ENCODE results near the gene ACVR2A. TPM values are rescaled to one million over a fixed set of nuclear protein-coding genes. Genes with fewer than 3 reads are reported as not detected.

The ACVR2A gene
- total RNA-seq, 1 experiment from 2014 or later, result 9.4 TPM

DNA sequence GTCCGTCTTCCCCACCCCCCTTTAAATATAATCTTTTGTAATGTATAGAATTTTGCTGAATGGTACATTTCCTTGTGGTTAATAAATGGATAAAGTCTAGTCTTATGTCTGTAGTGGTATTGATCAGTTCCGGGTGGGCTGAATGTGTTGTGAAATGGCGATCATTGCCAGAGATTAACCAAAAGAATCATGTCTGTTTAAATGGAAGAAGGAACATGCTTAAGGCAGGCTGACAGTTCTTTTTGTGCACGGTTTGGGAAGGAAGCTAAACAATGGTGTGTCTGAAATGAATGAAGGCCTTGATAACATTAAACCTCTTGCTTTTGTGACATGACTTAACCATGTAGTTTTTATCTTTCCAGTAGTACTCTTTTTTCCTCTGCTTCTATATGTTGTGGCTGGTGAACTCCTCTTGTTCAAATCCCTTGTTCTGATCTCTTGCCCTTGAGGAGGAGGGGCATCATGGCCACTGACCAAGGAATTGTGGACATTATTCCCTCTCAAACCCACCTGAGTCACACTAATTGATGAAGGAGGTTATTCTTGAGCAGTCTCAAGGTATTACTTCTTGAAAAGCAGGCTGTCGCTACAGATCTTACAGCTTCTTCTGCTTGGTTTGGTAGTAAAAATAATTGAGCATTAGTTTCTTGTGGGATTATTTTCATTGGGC lies 1.7 kb downstream of the ACVR2A start:
- Histone ChIP-seq H3K9ac (ENCODE audit: low read length) (no peak overlapping the region), H2AFZ (ENCODE audit: low read depth, low read length, poor library complexity, severe bottlenecking) (no peak overlapping the region)

More for the DNA sequence above, 1.7 kb downstream of the ACVR2A start:
- Histone ChIP-seq H3K4me2 (ENCODE audit: low read length) (peak overlapping the region; percentile 92), H3K9me2 (ENCODE audit: insufficient read depth) (no peaks in the 10 kb centered on the region), H3K79me2 (ENCODE audit: insufficient read depth, low read length) (peaks cover 60% of the 10 kb centered on the region), H3K4me1 (ENCODE audit: control insufficient read depth in 1 of 2, insufficient read depth in 2 of 2, low read length in 2 of 2) (peaks cover 6 to 23% of the 10 kb centered on the region in 2 experiments; a peak in 2 of 4 replicates), H3K36me3 (ENCODE audit: control insufficient read depth in 1 of 2, insufficient read depth in 2 of 2, low read length in 2 of 2) (no peaks in the 10 kb centered on the region), H3K27me3 (ENCODE audit: insufficient read depth, low read length) (no peaks in the 10 kb centered on the region), H3K4me3 (replicated peaks in 1 of 2; ENCODE audit: low read depth in 1 of 2, low read length in 2 of 2) (no peak overlapping the region), H4K20me1 (ENCODE audit: insufficient read depth) (no peaks in the 10 kb centered on the region), H3K27ac (ENCODE audit: low read depth, low read length) (no peak overlapping the region), H3K9me3 (ENCODE audit: control insufficient read depth in 1 of 2, insufficient read depth in 1 of 2, low read depth in 1 of 2, low read length in 2 of 2) (no peaks in the 10 kb centered on the region)
- BruUV-seq (replicated peaks), result no TSS peak
- ChIA-PET POLR2A (no interaction called here), CTCF (no interaction called here), RAD21 (ENCODE audit: low non-redundant PET in 1 of 2, low total read pairs in 2 of 2, uncharacterized antibody in 2 of 2, unreplicated experiment in 2 of 2) (no interaction called here)
- intact Hi-C loops (cut with micrococcal nuclease), result no loop called here
- DNase-seq (ENCODE audit: low read depth, low spot score), result no peak
- TF ChIP-seq, protein P1, sequence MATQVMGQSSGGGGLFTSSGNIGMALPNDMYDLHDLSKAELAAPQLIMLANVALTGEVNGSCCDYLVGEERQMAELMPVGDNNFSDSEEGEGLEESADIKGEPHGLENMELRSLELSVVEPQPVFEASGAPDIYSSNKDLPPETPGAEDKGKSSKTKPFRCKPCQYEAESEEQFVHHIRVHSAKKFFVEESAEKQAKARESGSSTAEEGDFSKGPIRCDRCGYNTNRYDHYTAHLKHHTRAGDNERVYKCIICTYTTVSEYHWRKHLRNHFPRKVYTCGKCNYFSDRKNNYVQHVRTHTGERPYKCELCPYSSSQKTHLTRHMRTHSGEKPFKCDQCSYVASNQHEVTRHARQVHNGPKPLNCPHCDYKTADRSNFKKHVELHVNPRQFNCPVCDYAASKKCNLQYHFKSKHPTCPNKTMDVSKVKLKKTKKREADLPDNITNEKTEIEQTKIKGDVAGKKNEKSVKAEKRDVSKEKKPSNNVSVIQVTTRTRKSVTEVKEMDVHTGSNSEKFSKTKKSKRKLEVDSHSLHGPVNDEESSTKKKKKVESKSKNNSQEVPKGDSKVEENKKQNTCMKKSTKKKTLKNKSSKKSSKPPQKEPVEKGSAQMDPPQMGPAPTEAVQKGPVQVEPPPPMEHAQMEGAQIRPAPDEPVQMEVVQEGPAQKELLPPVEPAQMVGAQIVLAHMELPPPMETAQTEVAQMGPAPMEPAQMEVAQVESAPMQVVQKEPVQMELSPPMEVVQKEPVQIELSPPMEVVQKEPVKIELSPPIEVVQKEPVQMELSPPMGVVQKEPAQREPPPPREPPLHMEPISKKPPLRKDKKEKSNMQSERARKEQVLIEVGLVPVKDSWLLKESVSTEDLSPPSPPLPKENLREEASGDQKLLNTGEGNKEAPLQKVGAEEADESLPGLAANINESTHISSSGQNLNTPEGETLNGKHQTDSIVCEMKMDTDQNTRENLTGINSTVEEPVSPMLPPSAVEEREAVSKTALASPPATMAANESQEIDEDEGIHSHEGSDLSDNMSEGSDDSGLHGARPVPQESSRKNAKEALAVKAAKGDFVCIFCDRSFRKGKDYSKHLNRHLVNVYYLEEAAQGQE (IDR thresholded peaks at IDR 0.05; ENCODE audit: low read depth), result no peak
- TF ChIP-seq ZNF274 (IDR thresholded peaks at IDR 0.05; ENCODE audit: low read depth, low read length) (no peak), RAD21 (IDR thresholded peaks at IDR 0.05; ENCODE audit: low read depth) (no peak), CEBPB (IDR thresholded peaks at IDR 0.05; ENCODE audit: low read depth) (no peak), CBX3 (IDR thresholded peaks at IDR 0.05; ENCODE audit: low read depth) (no peak), JUND (IDR thresholded peaks at IDR 0.05) (no peak), FOSL1 (IDR thresholded peaks at IDR 0.05; ENCODE audit: low read depth) (no peak), SRF (IDR thresholded peaks at IDR 0.05; ENCODE audit: low read depth) (no peak), POLR2A (IDR thresholded peaks at IDR 0.05; ENCODE audit: borderline replicate concordance, extremely low read depth, insufficient read depth, insufficient read length) (no peak), ELF1 (IDR thresholded peaks at IDR 0.05; ENCODE audit: borderline replicate concordance, low read depth) (no peak), ZFX (IDR thresholded peaks at IDR 0.05) (no peak), SIN3A (IDR thresholded peaks at IDR 0.05; ENCODE audit: low read depth) (no peak)
- TF ChIP-seq, protein P2, sequence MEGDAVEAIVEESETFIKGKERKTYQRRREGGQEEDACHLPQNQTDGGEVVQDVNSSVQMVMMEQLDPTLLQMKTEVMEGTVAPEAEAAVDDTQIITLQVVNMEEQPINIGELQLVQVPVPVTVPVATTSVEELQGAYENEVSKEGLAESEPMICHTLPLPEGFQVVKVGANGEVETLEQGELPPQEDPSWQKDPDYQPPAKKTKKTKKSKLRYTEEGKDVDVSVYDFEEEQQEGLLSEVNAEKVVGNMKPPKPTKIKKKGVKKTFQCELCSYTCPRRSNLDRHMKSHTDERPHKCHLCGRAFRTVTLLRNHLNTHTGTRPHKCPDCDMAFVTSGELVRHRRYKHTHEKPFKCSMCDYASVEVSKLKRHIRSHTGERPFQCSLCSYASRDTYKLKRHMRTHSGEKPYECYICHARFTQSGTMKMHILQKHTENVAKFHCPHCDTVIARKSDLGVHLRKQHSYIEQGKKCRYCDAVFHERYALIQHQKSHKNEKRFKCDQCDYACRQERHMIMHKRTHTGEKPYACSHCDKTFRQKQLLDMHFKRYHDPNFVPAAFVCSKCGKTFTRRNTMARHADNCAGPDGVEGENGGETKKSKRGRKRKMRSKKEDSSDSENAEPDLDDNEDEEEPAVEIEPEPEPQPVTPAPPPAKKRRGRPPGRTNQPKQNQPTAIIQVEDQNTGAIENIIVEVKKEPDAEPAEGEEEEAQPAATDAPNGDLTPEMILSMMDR (IDR thresholded peaks at IDR 0.05 in 2 of 3, conservative IDR thresholded peaks at IDR 0.05 in 1 of 3; ENCODE audit: borderline replicate concordance in 1 of 3, insufficient read depth in 1 of 3, low read depth in 2 of 3, low read length in 2 of 3), result no peak
- TF ChIP-seq, protein P3, sequence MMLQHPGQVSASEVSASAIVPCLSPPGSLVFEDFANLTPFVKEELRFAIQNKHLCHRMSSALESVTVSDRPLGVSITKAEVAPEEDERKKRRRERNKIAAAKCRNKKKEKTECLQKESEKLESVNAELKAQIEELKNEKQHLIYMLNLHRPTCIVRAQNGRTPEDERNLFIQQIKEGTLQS (IDR thresholded peaks at IDR 0.05), result no peak
- TF ChIP-seq, protein P4, sequence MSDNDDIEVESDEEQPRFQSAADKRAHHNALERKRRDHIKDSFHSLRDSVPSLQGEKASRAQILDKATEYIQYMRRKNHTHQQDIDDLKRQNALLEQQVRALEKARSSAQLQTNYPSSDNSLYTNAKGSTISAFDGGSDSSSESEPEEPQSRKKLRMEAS (IDR thresholded peaks at IDR 0.05), result no peak
- TF ChIP-seq, protein P5, sequence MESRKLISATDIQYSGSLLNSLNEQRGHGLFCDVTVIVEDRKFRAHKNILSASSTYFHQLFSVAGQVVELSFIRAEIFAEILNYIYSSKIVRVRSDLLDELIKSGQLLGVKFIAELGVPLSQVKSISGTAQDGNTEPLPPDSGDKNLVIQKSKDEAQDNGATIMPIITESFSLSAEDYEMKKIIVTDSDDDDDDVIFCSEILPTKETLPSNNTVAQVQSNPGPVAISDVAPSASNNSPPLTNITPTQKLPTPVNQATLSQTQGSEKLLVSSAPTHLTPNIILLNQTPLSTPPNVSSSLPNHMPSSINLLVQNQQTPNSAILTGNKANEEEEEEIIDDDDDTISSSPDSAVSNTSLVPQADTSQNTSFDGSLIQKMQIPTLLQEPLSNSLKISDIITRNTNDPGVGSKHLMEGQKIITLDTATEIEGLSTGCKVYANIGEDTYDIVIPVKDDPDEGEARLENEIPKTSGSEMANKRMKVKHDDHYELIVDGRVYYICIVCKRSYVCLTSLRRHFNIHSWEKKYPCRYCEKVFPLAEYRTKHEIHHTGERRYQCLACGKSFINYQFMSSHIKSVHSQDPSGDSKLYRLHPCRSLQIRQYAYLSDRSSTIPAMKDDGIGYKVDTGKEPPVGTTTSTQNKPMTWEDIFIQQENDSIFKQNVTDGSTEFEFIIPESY (IDR thresholded peaks at IDR 0.05; ENCODE audit: extremely low read depth, insufficient replicate concordance, low read length), result no peak
- ATAC-seq, result no peak
